GM06990 (cell line): ENCODE measurements around the gene RBM10.

Source experiments
- DNase-seq: peaks from one replicate; pipeline ENCODE4 v3.0.0-alpha.2; 2011; ENCODE audit not compliant: insufficient read length; ENCODE audit errors: extremely low read depth
- H3K27me3 ChIP-seq: replicated peaks from 2 replicates; pipeline ENCODE4 v1.6.0; 2011; ENCODE audit warnings: low read length; ENCODE audit not compliant: control insufficient read depth, insufficient read depth
- H3K36me3 ChIP-seq: 2 replicates; pipeline ENCODE4 v1.5.1; 2011; ENCODE audit warnings: low read length; ENCODE audit not compliant: control insufficient read depth, insufficient read depth
- H3K4me3 ChIP-seq: replicated peaks from 2 replicates; pipeline ENCODE4 v1.5.1; 2011; ENCODE audit warnings: low read depth, mild to moderate bottlenecking, control low read depth, low read length
- CTCF ChIP-seq: IDR thresholded peaks from 2 replicates; pipeline ENCODE4 v1.5.1; 2011; ENCODE audit warnings: low read length, control low read depth, mild to moderate bottlenecking, inconsistent platforms; ENCODE audit not compliant: insufficient read depth, poor library complexity, severe bottlenecking

The RBM10 gene

GRCh38 chrX:47172971-47173792 lies 28.2 kb downstream of the RBM10 start:
- H3K4me3 ChIP-seq, result no peak overlapping the region
- DNase-seq, result no peak
- H3K36me3 ChIP-seq, result peaks cover 9% of the 10 kb centered on the region
- H3K27me3 ChIP-seq, result no peaks in the 10 kb centered on the region
- no peak for TF ChIP-seq CTCF

- no peak for DNase-seq
- TF ChIP-seq CTCF, result no peak
- Histone ChIP-seq H3K36me3 (peaks cover 9% of the 10 kb centered on the region), H3K4me3 (no peak overlapping the region), H3K27me3 (no peaks in the 10 kb centered on the region)
These were observed 29.4 kb downstream of the RBM10 start for GRCh38 chrX:47174376-47174775.

- no peak for DNase-seq
- H3K27me3 ChIP-seq, result no peaks in the 10 kb centered on the region
- TF ChIP-seq CTCF, result no peak
- H3K4me3 ChIP-seq, result no peak overlapping the region
- H3K36me3 ChIP-seq, result peaks cover 9% of the 10 kb centered on the region
These were observed 30.0 kb downstream of the RBM10 start for GRCh38 chrX:47174846-47175587.

- H3K4me3 ChIP-seq, result no peak overlapping the region
- TF ChIP-seq CTCF, result no peak
- H3K36me3 ChIP-seq, result peaks cover 10% of the 10 kb centered on the region
- no peaks in the 10 kb centered on the region; the same call in 1 of the 2 replicates for H3K27me3 ChIP-seq
- DNase-seq, result no peak
These were observed 30.6 kb downstream of the RBM10 start for GRCh38 chrX:47175588-47175980.

- no peaks in the 10 kb centered on the region; the same call in 1 of the 2 replicates for H3K27me3 ChIP-seq
- H3K4me3 ChIP-seq, result no peak overlapping the region
- peaks cover 11% of the 10 kb centered on the region for H3K36me3 ChIP-seq
- DNase-seq, result no peak
- no peak for TF ChIP-seq CTCF
These were observed 31.2 kb downstream of the RBM10 start for GRCh38 chrX:47176101-47176740.
